Measurements from ENCODE around the gene PAK5. TPM values are rescaled to one million over a fixed set of nuclear protein-coding genes. Genes with fewer than 3 reads are reported as not detected.

Gene PAK5
- polyA plus RNA-seq, 1 of the 3 experiments (the other 2 are of a cell fraction): 0.03 TPM

DNA sequence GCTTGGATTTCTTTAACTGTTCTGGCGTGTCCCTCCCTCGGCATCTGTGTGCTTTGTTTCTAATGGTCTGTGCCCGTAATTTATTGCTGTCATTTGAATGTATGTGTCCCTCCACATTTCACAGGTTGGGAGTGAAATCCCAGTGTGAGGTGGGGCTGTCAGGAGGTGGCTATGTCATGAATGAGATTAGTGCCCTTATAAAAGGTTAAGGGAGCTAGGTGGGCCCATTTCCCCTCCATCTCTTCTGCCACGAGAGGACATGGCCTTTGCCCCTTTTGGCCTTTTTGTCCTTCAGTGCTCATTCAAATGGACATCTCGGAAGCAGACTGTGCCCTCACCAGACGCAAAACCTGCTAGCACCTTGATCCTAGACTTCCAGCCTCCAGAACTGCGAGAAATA lies 228.2 kb downstream of the PAK5 start:
- CTCF ChIA-PET: interaction anchor here (0.7 to 7.3 kb wide), 34 partner anchors 10 to 427 kb away, joined by 3 to 255 read pairs (median 6); partner anchors contain the start of gene LAMP5
- Histone ChIP-seq H3K4me3 (ENCODE audit: low read depth in 2 of 2, low read length in 1 of 2) (no peak overlapping the region), H3K4me2 (no peak overlapping the region), H3K9me3 (no peaks in the 10 kb centered on the region), H3K9ac (no peak overlapping the region), H3K27me3 (ENCODE audit: insufficient read depth) (no peaks in the 10 kb centered on the region), H3F3A (replicated peaks; ENCODE audit: insufficient read depth) (no peaks in the 10 kb centered on the region), H3K36me3 (replicated peaks in 1 of 2; ENCODE audit: control insufficient read depth in 1 of 2, insufficient read depth in 2 of 2, low read length in 1 of 2) (no peaks in the 10 kb centered on the region), H2AFZ (ENCODE audit: low read depth) (no peak overlapping the region; the same call in 1 of the 2 replicates), H4K20me1 (ENCODE audit: insufficient read depth) (no peaks in the 10 kb centered on the region), H3K27ac (ENCODE audit: low read depth in 2 of 2, low read length in 1 of 2) (no peak overlapping the region), H3K79me2 (ENCODE audit: insufficient read depth) (no peaks in the 10 kb centered on the region), H3K4me1 (ENCODE audit: control insufficient read depth in 1 of 2, insufficient read depth in 2 of 2, low read depth in 1 of 2, low read length in 1 of 2) (peaks cover 0 to 19% of the 10 kb centered on the region in 2 experiments; a peak in 3 of 4 replicates), H3K9me2 (no peaks in the 10 kb centered on the region)
- POLR2A ChIA-PET: no interaction called here
- DNase-seq: no peak
- TF ChIP-seq NFIC (IDR thresholded peaks at IDR 0.05; ENCODE audit: borderline replicate concordance) (no peak), TCF12 (IDR thresholded peaks at IDR 0.05) (no peak), EZH2phosphoT487 (IDR thresholded peaks at IDR 0.05; ENCODE audit: borderline replicate concordance, low read depth) (no peak), GATA2 (CRISPR knock-in tag; IDR thresholded peaks at IDR 0.05) (no peak), FOXJ3 (CRISPR knock-in tag; IDR thresholded peaks at IDR 0.05) (no peak), CTCF (IDR thresholded peaks at IDR 0.05) (no peak), RFX5 (IDR thresholded peaks at IDR 0.05; ENCODE audit: low read length) (no peak), SIN3A (IDR thresholded peaks at IDR 0.05; ENCODE audit: borderline replicate concordance, low read depth, low read length) (no peak), TAF1 (IDR thresholded peaks at IDR 0.05; ENCODE audit: borderline replicate concordance, low read depth, low read length) (no peak), REST (IDR thresholded peaks at IDR 0.05; ENCODE audit: low read depth, low read length) (no peak), MEF2A (IDR thresholded peaks at IDR 0.05; ENCODE audit: borderline replicate concordance, low read depth) (no peak), CHD2 (IDR thresholded peaks at IDR 0.05; ENCODE audit: low read length, partially characterized antibody) (no peak), RCOR1 (IDR thresholded peaks at IDR 0.05; ENCODE audit: low read length) (no peak), USF1 (IDR thresholded peaks at IDR 0.05; ENCODE audit: borderline replicate concordance, low read depth) (no peak)
- TF ChIP-seq, protein P1, sequence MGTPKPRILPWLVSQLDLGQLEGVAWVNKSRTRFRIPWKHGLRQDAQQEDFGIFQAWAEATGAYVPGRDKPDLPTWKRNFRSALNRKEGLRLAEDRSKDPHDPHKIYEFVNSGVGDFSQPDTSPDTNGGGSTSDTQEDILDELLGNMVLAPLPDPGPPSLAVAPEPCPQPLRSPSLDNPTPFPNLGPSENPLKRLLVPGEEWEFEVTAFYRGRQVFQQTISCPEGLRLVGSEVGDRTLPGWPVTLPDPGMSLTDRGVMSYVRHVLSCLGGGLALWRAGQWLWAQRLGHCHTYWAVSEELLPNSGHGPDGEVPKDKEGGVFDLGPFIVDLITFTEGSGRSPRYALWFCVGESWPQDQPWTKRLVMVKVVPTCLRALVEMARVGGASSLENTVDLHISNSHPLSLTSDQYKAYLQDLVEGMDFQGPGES (IDR thresholded peaks at IDR 0.05; ENCODE audit: low read depth, low read length): no peak
- TF ChIP-seq, protein P2, sequence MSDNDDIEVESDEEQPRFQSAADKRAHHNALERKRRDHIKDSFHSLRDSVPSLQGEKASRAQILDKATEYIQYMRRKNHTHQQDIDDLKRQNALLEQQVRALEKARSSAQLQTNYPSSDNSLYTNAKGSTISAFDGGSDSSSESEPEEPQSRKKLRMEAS (IDR thresholded peaks at IDR 0.05; ENCODE audit: low read depth): no peak
- 76% methylated on average over 7 of the region's 7 CpGs for WGBS (ENCODE audit: low lambda C conversion rate)

Measured in SK-N-SH (cell line).